ENCODE results near the gene DDX3X.
"Not testable (repeated sequence)": the region's sequence is repeated elsewhere in the genome, so short reads cannot be mapped to it uniquely, and the experiment has no call there.

Gene DDX3X

GRCh38 chrX:41377624-41378023 is 43.7 kb downstream of the DDX3X start:
- peak; percentile 32 for DNase-seq

DNA sequence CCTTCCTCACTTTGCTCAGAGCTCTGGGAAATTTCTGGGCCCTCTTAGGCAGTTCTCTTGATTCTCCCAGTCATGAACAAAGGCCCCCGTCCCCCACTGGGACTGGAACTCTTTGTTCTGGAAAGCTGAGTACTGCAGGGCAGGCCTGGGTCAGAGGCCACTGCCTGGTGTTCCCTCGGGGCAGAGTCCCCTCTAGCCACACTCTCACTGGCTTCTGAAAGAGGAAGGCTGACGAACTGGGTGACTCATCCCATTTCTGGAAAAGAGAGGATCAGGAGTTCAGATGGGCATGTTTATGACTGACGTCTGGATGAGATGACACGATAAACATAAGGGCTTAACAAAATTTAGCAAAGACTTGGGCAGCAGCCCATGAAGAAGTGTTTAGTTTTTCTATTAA is 47.7 kb downstream of the DDX3X start:
- no peak for DNase-seq

DNA sequence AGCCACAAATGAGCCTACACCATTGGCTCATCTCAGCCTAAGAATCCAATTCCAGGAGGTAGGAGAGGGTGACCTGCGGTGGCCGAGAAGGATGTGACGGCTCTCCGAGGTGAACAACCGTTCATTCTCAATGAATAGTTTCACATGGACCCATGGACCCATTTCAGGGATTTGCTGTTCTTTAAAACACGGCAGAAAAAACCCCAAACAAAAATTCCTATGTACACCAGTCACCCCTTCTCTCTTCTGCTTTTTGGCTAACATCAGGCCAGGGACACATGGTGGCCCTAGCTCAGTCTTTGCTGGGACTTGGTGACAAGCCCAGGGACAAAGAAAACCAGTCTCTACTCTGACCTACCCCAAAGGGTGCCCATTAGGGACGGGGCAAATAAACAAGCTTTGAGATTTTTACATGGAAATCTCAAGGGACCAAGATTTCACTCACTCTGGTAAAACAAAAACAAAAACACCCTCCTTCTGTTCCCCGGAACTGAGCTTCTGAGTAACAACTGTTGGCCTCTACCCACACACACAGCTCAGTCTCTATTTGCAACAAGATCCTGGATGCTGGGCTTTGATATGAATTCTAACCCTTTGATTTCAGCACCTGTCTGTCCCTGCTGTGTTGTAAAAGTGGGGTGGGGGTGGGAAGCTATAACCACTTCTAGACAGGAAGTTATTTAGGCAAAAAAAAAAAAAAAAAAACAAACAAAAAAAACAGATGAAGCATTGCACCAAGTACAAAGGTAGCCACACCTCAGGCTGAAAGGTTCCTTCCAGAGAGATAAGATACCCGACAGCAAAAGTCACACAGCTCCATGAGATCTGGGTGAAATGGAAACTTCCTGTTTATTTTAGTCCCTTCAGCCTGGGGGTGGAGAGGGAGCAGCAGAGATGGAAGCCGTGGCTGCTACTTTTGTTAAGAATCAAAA is 49.0 kb downstream of the DDX3X start:
- DNase-seq: no peak

DNA sequence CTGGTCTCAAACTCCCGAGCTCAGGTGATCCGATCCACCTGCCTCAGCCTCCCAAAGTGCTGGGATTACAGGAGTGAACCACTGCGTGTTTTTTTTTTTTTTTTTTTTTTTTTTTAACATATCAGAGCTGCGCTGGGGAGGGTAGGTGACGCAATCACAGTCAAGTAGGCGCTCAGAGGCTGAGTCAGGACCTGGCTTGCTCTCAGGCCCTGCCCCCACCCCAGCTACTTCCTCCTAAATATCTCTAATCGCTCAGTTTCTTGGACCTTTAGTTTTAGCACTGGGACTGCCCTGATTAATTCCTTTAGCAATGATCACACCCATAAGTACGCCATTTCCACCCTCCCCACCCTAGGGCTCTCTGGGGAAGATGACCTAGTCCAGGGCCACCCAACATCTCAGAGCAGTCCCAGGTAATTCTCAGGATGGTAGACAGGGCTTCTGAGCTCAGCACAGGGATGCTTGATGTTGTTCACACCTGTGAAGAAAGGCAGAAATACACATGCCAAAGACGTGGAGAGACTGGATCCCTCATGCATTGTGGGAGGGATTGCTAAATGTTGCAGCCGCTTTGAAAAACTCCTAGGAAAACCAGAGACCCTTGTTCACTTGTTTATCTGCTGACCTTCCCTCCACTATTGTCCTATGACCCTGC is 50.2 kb downstream of the DDX3X start:
- no peak for DNase-seq

GRCh38 chrX:41386222-41386990 is 52.4 kb downstream of the DDX3X start:
- no peak for DNase-seq

DNA sequence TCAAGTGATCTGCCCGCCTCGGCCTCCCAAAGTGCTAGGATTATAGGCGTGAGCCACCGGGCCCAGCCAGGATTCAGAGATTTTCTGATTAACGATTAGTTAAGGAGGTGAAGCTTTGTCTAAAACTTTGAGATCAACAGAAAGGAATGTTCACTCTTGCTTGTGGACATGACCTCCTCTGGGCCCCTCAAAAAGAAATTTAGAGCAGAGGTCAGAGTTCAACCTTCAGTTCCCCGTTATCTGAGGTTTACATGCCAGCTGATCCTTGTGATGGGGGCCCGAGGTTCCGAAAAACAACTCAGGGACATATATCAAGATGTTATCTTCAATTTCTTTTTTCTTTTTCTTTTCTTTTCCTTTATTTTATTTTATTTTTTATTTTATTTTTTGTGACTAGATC is 54.6 kb downstream of the DDX3X start:
- DNase-seq: no peak

DNA sequence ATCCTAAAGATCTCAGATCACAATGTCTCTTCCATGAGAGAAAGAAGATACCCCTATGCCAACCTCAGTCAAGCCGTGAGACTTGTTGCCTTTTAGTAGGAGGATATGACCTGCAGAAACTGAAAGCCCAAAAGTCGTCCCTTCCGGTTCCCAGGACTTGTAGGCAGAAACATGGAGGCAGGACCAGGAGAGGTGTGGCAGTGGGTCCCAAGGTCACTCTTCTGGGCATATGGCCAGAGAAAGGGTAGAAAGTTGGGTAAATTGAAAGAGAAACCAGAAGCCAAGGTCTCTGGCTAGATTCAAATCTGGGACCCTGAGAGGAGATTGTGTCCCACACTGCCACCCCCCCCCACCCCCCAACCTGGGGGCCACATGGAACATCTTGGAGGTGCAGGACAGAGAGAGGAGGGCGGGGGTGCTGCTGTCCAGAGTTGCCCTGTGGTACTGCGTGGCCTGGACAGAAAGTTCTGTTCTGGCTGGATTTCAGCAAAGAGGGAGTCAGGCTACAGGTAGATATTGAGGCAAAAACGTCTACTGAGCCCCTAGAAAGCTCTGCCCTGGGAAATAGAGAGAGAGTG is 55.4 kb downstream of the DDX3X start:
- no peak for DNase-seq

DNA sequence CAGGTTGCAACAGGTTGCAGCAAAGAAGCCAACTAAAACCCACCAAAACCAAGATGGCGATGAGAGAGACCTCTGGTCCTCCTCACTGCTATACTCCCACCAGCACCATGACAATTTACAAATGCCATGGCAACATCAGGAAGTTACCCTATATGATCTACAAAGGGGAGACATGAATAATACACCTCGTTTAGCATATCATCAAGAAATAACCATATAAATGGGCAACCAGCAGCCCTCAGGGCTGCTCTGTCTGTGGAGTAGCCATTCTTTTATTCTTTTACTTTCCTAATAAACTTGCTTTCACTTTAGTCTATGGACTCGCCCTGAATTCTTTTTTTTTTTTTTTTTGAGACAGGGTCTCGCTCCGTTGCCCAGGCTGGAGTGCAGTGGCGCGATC is 56.6 kb downstream of the DDX3X start:
- not testable (repeated sequence) for DNase-seq

DNA sequence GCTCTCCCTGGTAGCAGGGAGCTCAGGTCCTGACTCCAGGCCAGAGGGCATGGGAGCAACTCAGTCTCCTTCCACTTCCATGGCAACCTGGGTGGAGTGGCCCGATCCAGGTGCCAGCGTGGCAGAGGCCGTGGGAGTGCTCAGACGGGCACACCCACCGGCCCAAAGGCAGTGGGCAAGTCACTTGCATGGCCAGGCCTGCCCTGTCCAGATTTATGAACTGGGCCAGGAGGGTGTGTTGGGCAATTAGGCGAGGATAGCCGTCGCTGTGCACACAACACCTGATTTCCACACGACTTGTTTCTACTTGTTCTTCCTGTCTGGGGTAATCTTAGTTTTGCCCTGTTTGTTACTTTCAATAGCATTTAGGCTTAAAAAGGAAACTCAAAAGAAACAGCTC is 57.6 kb downstream of the DDX3X start:
- no peak for DNase-seq

DNA sequence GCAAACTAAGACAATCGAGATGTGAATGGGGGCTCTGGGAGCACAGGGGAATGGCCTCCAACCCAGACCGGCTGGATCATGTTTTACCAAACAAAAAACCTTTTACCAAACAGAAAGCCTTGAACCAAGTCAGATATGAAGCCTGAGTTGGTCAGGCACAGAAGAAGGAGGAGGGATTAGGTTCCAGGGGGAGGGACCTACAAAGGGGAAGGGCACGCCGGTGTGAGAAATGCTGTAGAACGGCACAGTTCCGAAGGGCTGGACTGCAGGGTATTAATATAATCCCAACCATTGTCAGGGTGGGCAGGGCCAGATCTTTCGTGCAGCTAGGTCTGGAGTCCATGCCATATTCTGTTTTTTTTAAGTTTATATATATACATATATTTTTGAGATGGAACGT is 60.3 kb downstream of the DDX3X start:
- DNase-seq: no peak

GRCh38 chrX:41397219-41397618 is 63.3 kb downstream of the DDX3X start:
- DNase-seq: no peak

- DNase-seq: no peak
Measured at GRCh38 chrX:41397768-41398167, 63.8 kb downstream of the DDX3X start.

GRCh38 chrX:41402556-41402955 is 68.6 kb downstream of the DDX3X start:
- DNase-seq: not testable (repeated sequence)

GRCh38 chrX:41405551-41405950 is 71.6 kb downstream of the DDX3X start:
- no peak for DNase-seq

GRCh38 chrX:41406201-41406600 is 72.2 kb downstream of the DDX3X start:
- DNase-seq: no peak

DNA sequence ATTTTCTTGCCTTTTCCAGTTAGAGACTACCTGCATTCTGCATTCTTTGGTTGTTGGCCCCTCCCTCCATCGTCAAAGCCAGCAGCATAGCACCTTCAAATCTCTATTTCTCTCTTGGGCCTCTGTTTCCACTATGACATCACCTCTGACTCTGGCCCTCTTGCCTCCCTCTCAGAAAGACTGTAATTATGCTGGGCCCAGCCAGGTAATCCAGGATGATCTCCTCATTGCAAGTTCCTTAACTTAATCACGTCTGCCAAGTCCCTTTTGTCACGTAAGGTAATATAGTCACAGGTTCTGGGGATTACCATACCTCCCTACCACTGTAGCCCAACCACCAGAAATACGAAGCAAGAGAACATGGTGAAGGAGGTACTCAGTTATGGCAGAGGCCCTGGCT is 73.9 kb downstream of the DDX3X start:
- DNase-seq: no peak

- DNase-seq: no peak
Measured at GRCh38 chrX:41408576-41408975, 74.6 kb downstream of the DDX3X start.

DNA sequence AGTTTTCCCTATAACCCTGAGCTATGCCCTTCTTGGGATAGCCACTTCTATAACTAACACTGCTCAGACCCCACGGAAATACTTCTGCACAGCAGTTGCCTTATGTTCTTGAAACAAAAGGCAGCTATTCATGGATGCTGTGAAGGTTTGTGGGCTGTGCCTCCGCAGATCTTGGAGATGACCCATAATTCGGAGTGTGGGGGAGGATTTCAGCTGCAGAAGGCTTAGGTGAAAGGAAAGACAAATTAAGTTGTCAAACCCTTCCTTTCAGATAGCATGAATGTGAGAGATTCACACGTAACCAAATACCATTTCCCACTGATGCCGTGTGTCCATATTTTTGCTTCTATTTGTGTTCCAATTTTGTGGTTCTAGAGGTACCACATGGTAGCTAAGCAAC is 75.0 kb downstream of the DDX3X start:
- DNase-seq: no peak

DNA sequence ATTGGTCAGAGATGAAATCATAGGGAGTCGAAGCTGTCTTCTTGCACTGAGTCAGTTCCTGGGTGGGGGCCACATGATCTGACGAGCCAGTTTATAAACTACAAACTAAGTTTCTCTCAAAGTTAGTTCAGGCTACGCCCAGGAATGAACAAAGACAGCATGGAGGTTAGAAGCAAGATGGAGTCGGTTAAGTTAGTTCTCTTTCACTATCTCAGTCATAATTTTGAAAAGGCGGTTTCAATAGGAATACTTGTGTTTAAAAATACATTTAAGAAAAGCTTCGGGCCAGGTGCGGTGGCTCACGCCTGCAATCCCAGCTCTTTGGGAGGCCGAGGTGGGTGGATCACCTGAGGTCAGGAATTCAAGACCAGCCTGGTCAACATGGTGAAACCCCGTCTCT is 77.3 kb downstream of the DDX3X start:
- not testable (repeated sequence) for DNase-seq

DNA sequence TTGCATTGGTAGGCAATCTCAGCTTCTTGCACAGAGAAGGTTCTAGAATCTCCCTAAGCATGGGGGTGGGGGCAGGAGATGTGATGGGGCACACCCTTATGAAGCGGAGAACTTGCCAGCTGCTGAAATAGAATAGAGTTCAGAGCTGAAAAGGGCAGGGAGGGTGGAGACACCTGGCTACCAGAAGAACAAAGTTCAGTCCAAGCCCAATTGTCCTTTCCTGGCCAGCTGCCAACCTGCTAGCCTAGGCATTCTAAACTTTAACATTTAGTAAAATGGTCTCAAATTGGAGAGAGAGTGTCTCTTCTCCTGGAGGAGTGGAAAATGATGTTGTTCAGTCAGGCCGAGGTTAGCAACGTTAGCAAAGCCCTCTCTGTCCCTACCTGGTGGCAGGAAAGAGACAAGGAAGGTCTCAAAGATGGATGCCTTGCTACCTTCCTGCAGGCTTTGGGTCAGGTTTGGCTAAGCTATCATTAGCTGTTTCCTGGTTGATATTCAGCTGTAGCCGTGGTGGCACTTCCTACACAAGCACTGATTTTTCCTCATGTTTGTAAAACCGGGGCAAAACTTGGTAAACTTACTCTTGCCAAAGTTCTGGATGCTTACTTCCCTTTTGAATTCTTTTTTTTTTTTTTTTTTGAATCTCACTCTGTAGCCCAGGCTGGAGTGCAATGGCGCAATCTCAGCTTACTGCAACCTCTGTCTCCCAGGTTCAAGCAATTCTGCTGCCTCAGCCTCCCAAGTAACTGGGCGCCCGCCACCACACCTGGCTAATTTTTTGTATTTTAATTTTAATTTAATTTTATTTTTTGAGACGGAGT is 78.5 kb downstream of the DDX3X start:
- no peak for DNase-seq
